22Rv1 (cell line): ENCODE measurements around the gene ZNF594.

Experiments
- CTCF ChIP-seq: fragments of 450-650 bp; IDR thresholded peaks from 2 replicates; pipeline ENCODE4 v1.5.1; 2017; ENCODE audit warnings: mild to moderate bottlenecking
- ZFX ChIP-seq: fragments of 450-650 bp; IDR thresholded peaks from 2 replicates; pipeline ENCODE4 v1.6.1; 2017; ENCODE audit warnings: antibody characterized with exemption, borderline replicate concordance

- TF ChIP-seq CTCF (no peak), ZFX (no peak)
Observed at GRCh38 chr17:5139458-5139732, 52.3 kb downstream of the ZNF594 start.
